ENCODE measurements around the gene ENDOV. TPM values are rescaled to one million over a fixed set of nuclear protein-coding genes. Genes with fewer than 3 reads are reported as not detected.

ENDOV gene
- polyA plus RNA-seq, 1 experiment: 18.1 TPM

GRCh38 chr17:80387071-80387470 lies 27.9 kb upstream of the ENDOV start:
- no peak for TF ChIP-seq CTCF (IDR thresholded peaks at IDR 0.05; ENCODE audit: low read depth, low read length)
- Histone ChIP-seq H3K27ac (ENCODE audit: low read depth, low read length) (no peak overlapping the region), H3K27me3 (ENCODE audit: control insufficient read depth, insufficient read depth, low read length) (no peaks in the 10 kb centered on the region), H3K4me3 (ENCODE audit: low read depth, low read length) (no peak overlapping the region), H3K9me3 (ENCODE audit: control insufficient read depth, insufficient read depth, low read length) (no peaks in the 10 kb centered on the region)
- CTCF ChIA-PET: no interaction called here
- POLR2A ChIA-PET: no interaction called here
- DNase-seq (ENCODE audit: low read depth, low spot score): no peak

- H3K9me3 ChIP-seq (ENCODE audit: control insufficient read depth, insufficient read depth, low read length): no peaks in the 10 kb centered on the region
- no peak for DNase-seq (ENCODE audit: low read depth, low spot score)
- H3K4me3 ChIP-seq (ENCODE audit: low read depth, low read length): no peak overlapping the region
- H3K27ac ChIP-seq (ENCODE audit: low read depth, low read length): no peak overlapping the region
- no peak for TF ChIP-seq CTCF (IDR thresholded peaks at IDR 0.05; ENCODE audit: low read depth, low read length)
- ChIA-PET CTCF (no interaction called here), POLR2A (no interaction called here)
- no peaks in the 10 kb centered on the region for H3K27me3 ChIP-seq (ENCODE audit: control insufficient read depth, insufficient read depth, low read length)
These were observed 26.8 kb upstream of the ENDOV start for GRCh38 chr17:80388175-80388574.

- no peak overlapping the region for H3K27ac ChIP-seq (ENCODE audit: low read depth, low read length)
- TF ChIP-seq CTCF (IDR thresholded peaks at IDR 0.05; ENCODE audit: low read depth, low read length): no peak
- H3K9me3 ChIP-seq (ENCODE audit: control insufficient read depth, insufficient read depth, low read length): no peaks in the 10 kb centered on the region
- no peak overlapping the region for H3K4me3 ChIP-seq (ENCODE audit: low read depth, low read length)
- DNase-seq (ENCODE audit: low read depth, low spot score): no peak
- H3K27me3 ChIP-seq (ENCODE audit: control insufficient read depth, insufficient read depth, low read length): no peaks in the 10 kb centered on the region
- POLR2A ChIA-PET: no interaction called here
- CTCF ChIA-PET: no interaction called here
These were observed 26.4 kb upstream of the ENDOV start for GRCh38 chr17:80388601-80389000.

- POLR2A ChIA-PET: no interaction called here
- no peak for DNase-seq (ENCODE audit: low read depth, low spot score)
These were observed 25.7 kb upstream of the ENDOV start for GRCh38 chr17:80389011-80389995.

More at GRCh38 chr17:80389011-80389995, 25.7 kb upstream of the ENDOV start:
- no peaks in the 10 kb centered on the region for H3K27me3 ChIP-seq (ENCODE audit: control insufficient read depth, insufficient read depth, low read length)
- CTCF ChIA-PET: no interaction called here
- H3K27ac ChIP-seq (ENCODE audit: low read depth, low read length): no peak overlapping the region
- H3K4me3 ChIP-seq (ENCODE audit: low read depth, low read length): no peak overlapping the region
- TF ChIP-seq CTCF (IDR thresholded peaks at IDR 0.05; ENCODE audit: low read depth, low read length): no peak
- H3K9me3 ChIP-seq (ENCODE audit: control insufficient read depth, insufficient read depth, low read length): no peaks in the 10 kb centered on the region

All from AG04450 (cell line).